Measurements from ENCODE around the gene KCNJ11. TPM values are rescaled to one million over a fixed set of nuclear protein-coding genes. Genes with fewer than 3 reads are reported as not detected.
A peak's percentile ranks its signal among the peaks of the same experiment; 100 is the strongest.

KCNJ11 gene
- total RNA-seq, 4 donors from 2014 or later = 0.66 to 6.5 (median 2.5) TPM; not detected in 1

DNA sequence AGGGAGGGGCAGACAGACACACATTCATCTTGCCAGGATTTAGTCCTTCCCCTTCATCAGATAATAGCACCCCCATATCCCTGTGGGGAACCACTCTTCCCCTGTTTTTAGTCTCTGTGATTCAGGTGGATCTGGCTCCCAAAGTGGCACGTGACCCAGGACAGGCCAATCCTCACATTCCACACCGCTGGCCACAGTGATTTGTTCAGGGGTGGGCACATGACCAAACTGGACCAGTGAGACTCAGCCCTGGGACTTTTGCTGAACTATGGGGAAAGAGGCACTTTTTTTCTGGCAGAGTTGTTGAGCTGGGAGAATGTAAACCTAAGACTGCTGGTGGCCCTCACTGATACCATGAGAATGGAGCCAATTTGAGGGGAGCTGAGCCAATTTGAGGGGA, 19.1 kb upstream of the KCNJ11 start:
- intact Hi-C loops (cut with DNase I) = loop anchor here (5.0 kb wide), 1 partner anchor 75 kb away; no protein-coding TSS in a partner anchor
- Histone ChIP-seq H3K4me1 (peaks cover 17 to 28% (median 19%) of the 10 kb centered on the region in 4 donors), H3K27ac (replicated peaks in 1 of 4) (no peak overlapping the region), H3K36me3 (no peaks in the 10 kb centered on the region), H3K4me3 (no peak overlapping the region), H3K9me3 (no peaks in the 10 kb centered on the region), H3K27me3 (no peaks in the 10 kb centered on the region)
- DNase-seq (ENCODE audit: extremely low spot score) = no peak
- no peak for TF ChIP-seq EP300 (IDR thresholded peaks at IDR 0.05)
- TF ChIP-seq POLR2A (IDR thresholded peaks at IDR 0.05; ENCODE audit: low read depth) = no peak
- no peak for TF ChIP-seq POLR2AphosphoS5 (IDR thresholded peaks at IDR 0.05)
- TF ChIP-seq, protein P1, sequence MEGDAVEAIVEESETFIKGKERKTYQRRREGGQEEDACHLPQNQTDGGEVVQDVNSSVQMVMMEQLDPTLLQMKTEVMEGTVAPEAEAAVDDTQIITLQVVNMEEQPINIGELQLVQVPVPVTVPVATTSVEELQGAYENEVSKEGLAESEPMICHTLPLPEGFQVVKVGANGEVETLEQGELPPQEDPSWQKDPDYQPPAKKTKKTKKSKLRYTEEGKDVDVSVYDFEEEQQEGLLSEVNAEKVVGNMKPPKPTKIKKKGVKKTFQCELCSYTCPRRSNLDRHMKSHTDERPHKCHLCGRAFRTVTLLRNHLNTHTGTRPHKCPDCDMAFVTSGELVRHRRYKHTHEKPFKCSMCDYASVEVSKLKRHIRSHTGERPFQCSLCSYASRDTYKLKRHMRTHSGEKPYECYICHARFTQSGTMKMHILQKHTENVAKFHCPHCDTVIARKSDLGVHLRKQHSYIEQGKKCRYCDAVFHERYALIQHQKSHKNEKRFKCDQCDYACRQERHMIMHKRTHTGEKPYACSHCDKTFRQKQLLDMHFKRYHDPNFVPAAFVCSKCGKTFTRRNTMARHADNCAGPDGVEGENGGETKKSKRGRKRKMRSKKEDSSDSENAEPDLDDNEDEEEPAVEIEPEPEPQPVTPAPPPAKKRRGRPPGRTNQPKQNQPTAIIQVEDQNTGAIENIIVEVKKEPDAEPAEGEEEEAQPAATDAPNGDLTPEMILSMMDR (IDR thresholded peaks at IDR 0.05) = no peak
- WGBS = 84% methylated on average over 2 of the region's 2 CpGs

DNA sequence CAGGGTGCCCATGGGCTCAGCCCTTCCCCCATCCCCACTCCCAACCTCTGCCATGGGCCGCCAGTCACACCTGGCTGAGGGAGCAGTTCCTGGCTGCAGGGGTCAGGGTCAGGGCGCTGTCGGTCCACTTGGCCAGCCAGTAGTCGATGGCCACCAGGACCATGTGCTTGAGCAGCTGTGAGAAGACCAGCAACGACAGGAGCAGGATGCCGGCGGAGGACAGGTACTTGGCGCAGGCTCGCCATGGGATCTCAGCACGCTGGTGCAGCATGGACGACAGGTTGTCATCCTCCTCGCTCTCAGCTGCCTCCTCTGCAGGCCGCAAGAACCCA, 18.3 kb upstream of the KCNJ11 start:
- Histone ChIP-seq H3K27ac (replicated peaks in 1 of 4) (no peak overlapping the region), H3K4me1 (peaks cover 17 to 28% (median 19%) of the 10 kb centered on the region in 4 donors), H3K27me3 (no peaks in the 10 kb centered on the region), H3K9me3 (no peaks in the 10 kb centered on the region), H3K4me3 (no peak overlapping the region), H3K36me3 (no peaks in the 10 kb centered on the region)
- 80% methylated on average over 2 of the region's 13 CpGs for whole genome bisulfite sequencing
- intact Hi-C loops (cut with DNase I) = loop anchor here (5.0 kb wide), 1 partner anchor 76 kb away; no protein-coding TSS in a partner anchor
- TF ChIP-seq, protein P1 (IDR thresholded peaks at IDR 0.05) = no peak
- TF ChIP-seq POLR2AphosphoS5 (IDR thresholded peaks at IDR 0.05) (no peak), POLR2A (IDR thresholded peaks at IDR 0.05; ENCODE audit: low read depth) (no peak), EP300 (IDR thresholded peaks at IDR 0.05) (no peak)
- no peak for DNase-seq (ENCODE audit: extremely low spot score)

DNA sequence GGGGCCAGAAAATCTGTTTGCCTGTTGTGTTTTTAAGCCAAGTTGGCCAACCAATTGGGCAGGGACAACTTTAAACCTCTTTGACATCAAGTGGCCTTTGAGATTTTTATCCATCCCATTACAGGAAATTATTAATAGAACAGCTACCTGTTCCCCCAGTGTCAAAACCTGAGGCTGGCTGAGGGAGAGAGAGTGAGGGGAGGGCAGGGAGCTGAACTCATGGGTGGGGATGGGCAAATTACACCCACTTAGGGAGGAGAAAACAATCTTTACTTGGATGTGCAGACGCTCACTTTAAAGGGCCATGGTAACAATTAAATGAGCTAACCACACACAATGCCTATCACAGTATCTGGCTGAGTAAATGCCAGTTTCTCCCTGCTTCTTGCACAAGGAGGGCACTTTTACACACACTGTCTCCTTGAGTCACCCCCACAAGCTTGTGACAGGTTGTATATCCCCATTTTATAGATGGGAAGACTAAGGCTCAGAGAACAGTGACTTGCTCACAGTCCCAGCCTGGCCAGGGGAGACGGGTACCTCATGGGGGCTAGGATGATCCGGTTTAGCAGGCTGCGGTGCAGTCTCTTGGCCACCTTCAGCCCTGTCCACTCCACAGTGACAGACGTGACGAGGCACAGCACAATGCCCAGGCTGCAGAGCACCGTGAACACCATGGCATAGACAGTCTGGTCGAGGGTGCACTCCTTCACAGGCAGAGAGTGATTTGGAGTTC, 17.8 kb upstream of the KCNJ11 start:
- no peak for TF ChIP-seq EP300 (IDR thresholded peaks at IDR 0.05)
- no peak for TF ChIP-seq POLR2AphosphoS5 (IDR thresholded peaks at IDR 0.05)
- TF ChIP-seq, protein P1 (IDR thresholded peaks at IDR 0.05) = no peak
- TF ChIP-seq POLR2A (IDR thresholded peaks at IDR 0.05; ENCODE audit: low read depth) = no peak
- intact Hi-C loops (cut with DNase I) = loop anchor here (5.0 kb wide), 1 partner anchor 76 kb away; no protein-coding TSS in a partner anchor
- no peak for DNase-seq (ENCODE audit: extremely low spot score)
- 91% methylated on average over 6 of the region's 8 CpGs for WGBS
- no peak overlapping the region for H3K4me3 ChIP-seq
- H3K36me3 ChIP-seq = no peaks in the 10 kb centered on the region
- no peaks in the 10 kb centered on the region for H3K27me3 ChIP-seq
- H3K9me3 ChIP-seq = no peaks in the 10 kb centered on the region
- peak overlapping the region; percentile 7 to 35 (median 16) for H3K27ac ChIP-seq (replicated peaks in 1 of 4)
- H3K4me1 ChIP-seq = peaks cover 17 to 28% (median 19%) of the 10 kb centered on the region in 4 donors

DNA sequence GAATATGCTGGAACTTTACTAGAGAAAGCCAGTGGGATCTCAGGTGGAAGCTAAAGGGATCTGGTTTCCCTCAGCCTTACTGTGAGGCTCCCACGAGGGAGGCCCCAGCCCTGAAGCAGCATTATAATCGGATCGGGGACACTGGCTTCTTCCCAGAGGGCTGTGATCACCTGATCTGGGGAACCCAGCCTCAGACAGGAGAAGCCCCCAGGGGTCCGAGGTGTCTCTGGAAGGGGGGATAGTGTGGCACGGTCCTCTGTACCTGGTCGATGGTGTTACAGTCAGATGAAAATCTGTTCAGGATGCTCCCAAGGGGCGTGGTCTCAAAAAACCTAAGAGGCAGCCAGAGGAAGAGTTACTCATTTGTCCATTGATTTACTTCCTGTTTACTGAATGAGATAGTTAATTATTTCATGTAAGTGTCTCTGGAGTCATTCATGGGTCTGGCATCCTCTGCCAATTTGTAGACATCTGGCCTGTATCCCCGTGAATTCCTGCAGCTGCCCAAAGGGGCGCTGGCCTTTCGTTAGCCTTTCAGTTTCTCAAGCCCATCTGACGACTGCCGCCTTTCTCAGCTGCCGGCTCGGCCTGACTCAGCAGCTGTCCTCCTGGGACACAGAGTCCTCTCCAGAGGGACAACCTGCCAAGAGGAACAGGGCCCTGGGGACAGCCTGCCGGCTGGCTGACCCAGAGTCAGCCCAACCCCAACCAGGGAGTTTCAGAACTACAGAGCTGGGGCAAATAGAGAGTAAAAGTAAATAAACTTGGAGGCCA, 17.0 kb upstream of the KCNJ11 start:
- 39% methylated on average over 15 of the region's 15 CpGs for WGBS
- peak overlapping the region; percentile 23 to 38 (median 32) for H3K27ac ChIP-seq (replicated peaks in 1 of 4)
- no peak overlapping the region for H3K4me3 ChIP-seq
- intact Hi-C loops (cut with DNase I) = loop anchor here (5.0 kb wide), 1 partner anchor 77 kb away; no protein-coding TSS in a partner anchor
- no peak for DNase-seq (ENCODE audit: extremely low spot score)
- H3K4me1 ChIP-seq = peaks cover 17 to 24% (median 19%) of the 10 kb centered on the region in 4 donors
- no peaks in the 10 kb centered on the region for H3K36me3 ChIP-seq
- TF ChIP-seq POLR2AphosphoS5 (IDR thresholded peaks at IDR 0.05) = peak; percentile 29 to 56
- TF ChIP-seq POLR2A (IDR thresholded peaks at IDR 0.05; ENCODE audit: low read depth) = no peak
- TF ChIP-seq, protein P1 (IDR thresholded peaks at IDR 0.05) = peak in 1 of 3 experiments; percentile 35
- H3K27me3 ChIP-seq = no peaks in the 10 kb centered on the region
- no peaks in the 10 kb centered on the region for H3K9me3 ChIP-seq
